ENCODE measurements around the gene UAP1.

The UAP1 gene

DNA sequence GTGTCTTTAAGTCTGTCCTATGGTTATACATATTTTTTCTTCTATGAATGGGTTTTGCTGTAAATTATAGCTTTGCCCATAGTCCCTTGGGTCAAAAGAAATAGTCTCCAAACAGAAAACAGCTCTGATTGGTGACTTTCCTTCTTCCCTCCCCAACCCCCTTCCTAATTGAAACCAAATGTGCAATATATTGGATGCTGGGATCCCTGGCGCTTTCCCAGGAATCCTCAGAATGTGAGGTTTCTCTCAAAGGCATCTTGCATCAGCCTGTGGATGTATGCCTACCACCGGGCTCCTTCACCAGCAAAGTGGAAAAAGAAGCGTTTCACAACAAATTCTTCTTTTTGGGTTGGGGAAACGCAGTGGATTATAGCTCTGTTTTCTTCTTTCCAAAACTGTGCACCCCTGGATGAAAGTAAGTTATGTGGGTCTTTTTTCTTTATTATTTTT is 70.7 kb downstream of the UAP1 start, which contains the start of gene DDR2:
Gene DDR2 (plus strand): TSS at position 248 of the 450 bp plus-strand sequence. CDS start 86,600 bp downstream, outside the sequence.
- TF ChIP-seq, protein P1, sequence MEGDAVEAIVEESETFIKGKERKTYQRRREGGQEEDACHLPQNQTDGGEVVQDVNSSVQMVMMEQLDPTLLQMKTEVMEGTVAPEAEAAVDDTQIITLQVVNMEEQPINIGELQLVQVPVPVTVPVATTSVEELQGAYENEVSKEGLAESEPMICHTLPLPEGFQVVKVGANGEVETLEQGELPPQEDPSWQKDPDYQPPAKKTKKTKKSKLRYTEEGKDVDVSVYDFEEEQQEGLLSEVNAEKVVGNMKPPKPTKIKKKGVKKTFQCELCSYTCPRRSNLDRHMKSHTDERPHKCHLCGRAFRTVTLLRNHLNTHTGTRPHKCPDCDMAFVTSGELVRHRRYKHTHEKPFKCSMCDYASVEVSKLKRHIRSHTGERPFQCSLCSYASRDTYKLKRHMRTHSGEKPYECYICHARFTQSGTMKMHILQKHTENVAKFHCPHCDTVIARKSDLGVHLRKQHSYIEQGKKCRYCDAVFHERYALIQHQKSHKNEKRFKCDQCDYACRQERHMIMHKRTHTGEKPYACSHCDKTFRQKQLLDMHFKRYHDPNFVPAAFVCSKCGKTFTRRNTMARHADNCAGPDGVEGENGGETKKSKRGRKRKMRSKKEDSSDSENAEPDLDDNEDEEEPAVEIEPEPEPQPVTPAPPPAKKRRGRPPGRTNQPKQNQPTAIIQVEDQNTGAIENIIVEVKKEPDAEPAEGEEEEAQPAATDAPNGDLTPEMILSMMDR (IDR thresholded peaks at IDR 0.05), result no peak

DNA sequence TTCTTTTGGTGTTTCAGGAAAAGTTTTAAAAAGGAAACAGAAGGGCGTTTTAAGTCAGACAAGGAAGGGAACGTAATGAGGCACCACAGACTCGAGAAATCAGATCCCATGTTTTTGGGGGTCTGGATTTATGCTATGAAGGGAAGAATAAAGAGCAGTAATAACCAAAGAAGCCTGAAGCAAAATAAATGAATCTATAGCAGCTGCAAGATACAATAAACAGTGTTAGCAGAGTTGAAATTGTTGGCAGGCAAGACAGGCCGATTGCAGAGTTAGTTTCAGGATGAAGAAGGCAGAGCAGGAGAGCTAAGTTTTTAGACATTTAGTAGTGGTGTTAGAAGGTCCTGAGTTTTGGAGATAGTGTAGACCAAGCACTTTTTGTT is 71.2 kb downstream of the UAP1 start:
- TF ChIP-seq, protein P1 (IDR thresholded peaks at IDR 0.05), result no peak

DNA sequence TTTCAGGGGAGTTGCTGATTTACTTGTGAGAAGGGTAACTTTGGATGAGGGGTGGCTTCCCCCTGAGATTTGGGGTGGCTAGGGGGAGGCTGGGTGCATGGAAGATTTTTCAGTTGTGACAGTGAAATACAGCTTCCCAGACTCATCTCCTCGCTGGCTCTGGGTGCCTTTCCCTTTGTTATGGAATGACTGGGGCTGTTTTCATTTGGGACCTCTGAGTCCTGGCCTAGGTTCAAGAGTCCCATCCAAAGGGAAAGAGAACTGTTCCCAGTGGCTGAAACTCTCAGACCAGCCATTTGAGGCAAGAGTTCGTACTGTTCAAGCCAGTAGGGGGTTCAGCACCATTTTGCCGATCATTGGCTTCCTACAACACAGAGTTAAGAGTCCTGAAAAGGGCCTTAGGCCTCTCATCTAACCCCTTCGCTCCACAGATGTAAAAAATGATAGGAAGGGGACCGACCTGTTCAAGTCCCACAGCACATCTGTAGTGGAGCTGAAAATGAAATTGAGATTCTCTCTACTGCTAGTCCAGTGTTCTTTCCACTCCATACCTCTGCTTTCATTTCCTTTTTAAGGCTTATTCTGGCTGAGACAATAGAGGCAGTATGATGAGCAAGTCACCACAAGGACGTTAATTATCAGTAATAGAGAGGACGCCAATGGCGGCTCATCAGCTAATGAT is 71.7 kb downstream of the UAP1 start:
- TF ChIP-seq, protein P1 (IDR thresholded peaks at IDR 0.05), result no peak

DNA sequence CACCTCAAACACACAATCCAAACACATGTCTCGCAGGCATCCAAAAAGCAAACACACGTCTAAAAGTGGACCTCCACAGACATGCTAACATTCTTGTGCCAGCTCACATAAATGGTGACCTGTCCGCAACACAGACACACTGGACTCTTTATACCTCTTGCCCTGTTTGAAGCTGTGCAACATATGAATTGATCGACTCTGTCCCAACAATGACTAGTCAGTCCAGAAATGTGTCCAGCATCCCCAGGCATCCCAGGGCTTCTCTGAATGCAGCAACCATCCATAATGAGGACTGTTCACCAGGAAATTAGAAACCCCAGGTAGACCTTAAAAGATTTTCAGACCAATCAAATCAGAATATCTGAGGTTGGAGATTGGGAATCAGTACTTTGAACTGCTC is 73.9 kb downstream of the UAP1 start:
- TF ChIP-seq, protein P1 (IDR thresholded peaks at IDR 0.05), result no peak

DNA sequence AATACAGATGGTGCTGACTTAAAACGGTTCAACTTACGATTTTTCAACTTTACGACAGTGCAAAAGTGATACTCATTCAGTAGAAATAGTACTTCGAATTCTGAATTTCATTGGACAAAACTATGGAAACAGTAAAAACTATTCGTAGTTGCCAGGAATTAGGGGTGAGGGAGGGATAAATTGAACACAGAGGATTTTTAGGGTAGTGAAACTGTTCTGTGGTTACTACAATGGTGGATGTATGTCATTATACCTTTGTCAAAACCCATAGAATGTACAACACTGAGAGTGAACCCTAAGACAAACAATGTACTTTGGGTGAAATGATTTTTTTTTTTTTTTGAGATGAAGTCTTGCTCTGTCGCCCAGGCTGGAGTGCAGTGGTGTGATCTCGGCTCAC is 78.2 kb downstream of the UAP1 start:
- TF ChIP-seq, protein P1 (IDR thresholded peaks at IDR 0.05), result no peak

DNA sequence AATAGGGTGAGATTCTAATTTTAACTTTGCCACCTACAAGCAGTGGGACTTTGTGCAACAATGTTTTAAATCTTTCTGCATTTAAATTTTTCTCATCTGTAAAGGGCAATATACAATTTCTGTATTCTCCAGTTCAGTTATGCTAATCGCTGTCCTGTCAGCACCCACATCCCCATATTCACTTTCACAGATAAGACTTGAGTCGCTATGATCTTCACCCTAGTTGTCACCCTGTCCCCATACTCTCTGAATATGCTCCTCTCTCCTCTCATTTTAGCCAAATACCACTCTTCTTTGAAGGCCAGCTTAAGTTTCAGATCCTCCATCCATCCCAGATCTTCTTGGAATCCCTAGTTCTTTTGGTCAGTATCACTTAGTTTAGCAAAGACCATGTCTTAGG is 79.6 kb downstream of the UAP1 start:
- TF ChIP-seq, protein P1 (IDR thresholded peaks at IDR 0.05), result no peak

DNA sequence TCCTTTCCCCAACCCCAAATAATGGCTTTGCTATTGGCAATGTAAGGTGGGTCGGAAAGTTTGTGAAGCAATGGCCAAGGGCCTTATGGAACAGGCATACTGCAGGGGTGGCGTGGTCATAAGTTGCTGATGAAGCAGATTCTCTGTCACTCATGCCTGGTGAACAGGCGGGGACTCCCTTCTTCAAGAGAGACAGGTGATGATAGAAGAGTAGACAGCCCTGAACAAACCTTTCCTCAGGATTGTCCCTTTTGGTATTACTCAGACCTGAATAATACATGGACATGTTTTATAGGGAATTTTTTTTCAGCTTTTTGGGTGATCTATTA is 83.4 kb downstream of the UAP1 start:
- TF ChIP-seq, protein P1 (IDR thresholded peaks at IDR 0.05), result no peak

DNA sequence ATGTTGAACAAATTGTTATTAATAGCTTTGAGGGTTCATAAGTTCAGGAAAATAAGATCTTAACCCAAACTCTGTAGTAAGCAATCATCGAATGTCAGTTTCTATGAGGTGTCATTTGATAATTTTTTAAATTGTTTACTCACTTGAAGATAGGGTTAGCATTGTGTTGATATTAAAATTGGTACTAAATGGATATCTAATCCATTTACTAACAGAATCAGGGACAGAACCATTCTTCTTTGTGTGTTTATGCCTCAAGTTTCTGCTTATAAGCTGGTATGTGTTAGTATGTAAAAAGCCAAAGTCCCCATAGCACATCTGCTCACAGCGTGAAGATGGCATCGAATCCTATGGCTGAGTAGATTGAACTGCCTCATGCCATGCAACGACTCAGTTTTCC is 84.1 kb downstream of the UAP1 start:
- TF ChIP-seq, protein P1 (IDR thresholded peaks at IDR 0.05), result no peak
